NOMO-1 treated with DMSO at 0.1 percent for 48 hours (cell line): ENCODE results near the gene RAD9A.

ENCODE experiments used
- DNase-seq: peaks from one replicate; lab custom pipeline; 2025; ENCODE audit not compliant: unreplicated experiment; lab: John Stamatoyannopoulos, UW

The RAD9A gene

GRCh38 chr11:67408437-67409200 lies 16.8 kb downstream of the RAD9A start:
- DNase-seq, result no peak

- no peak for DNase-seq
Observed at GRCh38 chr11:67409261-67409666, 17.5 kb downstream of the RAD9A start.

GRCh38 chr11:67409781-67410368 lies 18.1 kb downstream of the RAD9A start:
- no peak for DNase-seq

- DNase-seq, result no peak
Observed at GRCh38 chr11:67410369-67410831, 18.6 kb downstream of the RAD9A start.

GRCh38 chr11:67410984-67411784 lies 19.4 kb downstream of the RAD9A start:
- no peak for DNase-seq

GRCh38 chr11:67411785-67412152 lies 20.0 kb downstream of the RAD9A start:
- no peak for DNase-seq

GRCh38 chr11:67412495-67413179 lies 20.9 kb downstream of the RAD9A start:
- DNase-seq, result no peak

- no peak for DNase-seq
Observed at GRCh38 chr11:67413266-67413849, 21.6 kb downstream of the RAD9A start.

- no peak for DNase-seq
Observed at GRCh38 chr11:67415501-67416304, 23.9 kb downstream of the RAD9A start, which contains the start of gene CARNS1. Gene CARNS1, plus strand, starts transcription at chr11:67415678. Its CDS starts 522 bp downstream, at chr11:67416200.

- DNase-seq, result no peak
Observed at GRCh38 chr11:67416416-67417335, 24.9 kb downstream of the RAD9A start.

- DNase-seq, result no peak
Observed at GRCh38 chr11:67417425-67417824, 25.6 kb downstream of the RAD9A start.

- peak; percentile 27 for DNase-seq
Observed at GRCh38 chr11:67418476-67419281, 26.9 kb downstream of the RAD9A start.

- no peak for DNase-seq
Observed at GRCh38 chr11:67419325-67420049, 27.7 kb downstream of the RAD9A start.

- no peak for DNase-seq
Observed at GRCh38 chr11:67420147-67420645, 28.4 kb downstream of the RAD9A start.

GRCh38 chr11:67420646-67421429 lies 29.1 kb downstream of the RAD9A start:
- DNase-seq, result peak; percentile 81

- DNase-seq, result no peak
Observed at GRCh38 chr11:67421430-67422031, 29.7 kb downstream of the RAD9A start.
